Liver (tissue), 3 donors: ENCODE results near the gene BLOC1S1.

Experiments
- ATF3 ChIP-seq: IDR thresholded peaks from 2 replicates; pipeline ENCODE4 v1.6.1; 2016; ENCODE audit warnings: antibody characterized with exemption
- CTCF ChIP-seq: fragments of 150-350 bp; IDR thresholded peaks from 2 replicates; pipeline ENCODE4 v1.5.1; 2017; ENCODE audit warnings: improper control_type of control experiment, low read depth, low read length; ENCODE audit not compliant: missing input control
- FOXA1 ChIP-seq: IDR thresholded peaks from 2 replicates; pipeline ENCODE4 v1.6.1; 2016; ENCODE audit warnings: antibody characterized with exemption
- HNF4G ChIP-seq: IDR thresholded peaks from 2 replicates; pipeline ENCODE4 v1.6.1; 2016; ENCODE audit warnings: antibody characterized with exemption
- MAX ChIP-seq: IDR thresholded peaks from 2 replicates; pipeline ENCODE4 v1.6.1; 2016; ENCODE audit warnings: antibody characterized with exemption
- NR2F2 ChIP-seq: IDR thresholded peaks from 2 replicates; pipeline ENCODE4 v1.6.1; 2016; ENCODE audit warnings: antibody characterized with exemption
- REST ChIP-seq: IDR thresholded peaks from 2 replicates; pipeline ENCODE4 v1.6.1; 2016; ENCODE audit warnings: antibody characterized with exemption, mild to moderate bottlenecking
- RXRA ChIP-seq, 2 donors: IDR thresholded peaks; 2 replicates each; pipeline ENCODE4 v1.6.1; 2017 to 2018; ENCODE audit warnings: antibody characterized with exemption in 2 of 2, mild to moderate bottlenecking in 1 of 2
- SP1 ChIP-seq: IDR thresholded peaks from 2 replicates; pipeline ENCODE4 v1.6.1; 2018; ENCODE audit warnings: antibody characterized with exemption, mild to moderate bottlenecking
- TAF1 ChIP-seq: conservative IDR thresholded peaks from 2 replicates; pipeline ENCODE4 v1.6.1; 2016; ENCODE audit warnings: antibody characterized with exemption, mild to moderate bottlenecking
- ZBTB33 ChIP-seq: IDR thresholded peaks from 2 replicates; pipeline ENCODE4 v1.6.1; 2016; ENCODE audit warnings: antibody characterized with exemption
- donor health status: healthy.
- donor health status: healthy.

GRCh38 chr12:55746174-55746912 is 30.5 kb downstream of the BLOC1S1 start:
- TF ChIP-seq CTCF (no peak), REST (no peak), TAF1 (no peak), FOXA1 (no peak), RXRA (IDR thresholded peaks at IDR 0.05) (no peak), HNF4G (no peak), MAX (no peak), NR2F2 (no peak), ATF3 (no peak), SP1 (no peak), ZBTB33 (no peak)
